GM23338 (cell line): ENCODE data around the gene NEK11. TPM values are rescaled to one million over a fixed set of nuclear protein-coding genes. Genes with fewer than 3 reads are reported as not detected.
A peak's percentile ranks its signal among the peaks of the same experiment; 100 is the strongest.

Source experiments
- ATAC-seq: fragments of 200-7000 bp; cut with Tn5 transposase; 3 replicates; pipeline ENCODE4 v1.9.1; 2020
- DNase-seq: peaks from one replicate; pipeline ENCODE4 v3.0.0-alpha.2; 2015; ENCODE audit warnings: low spot score
- H2AFZ ChIP-seq: fragments of 200-600 bp; sonication (generic); 2 replicates; pipeline ENCODE4 v1.8.0; 2016; ENCODE audit warnings: antibody characterized with exemption, mild to moderate bottlenecking, moderate library complexity
- H3F3A ChIP-seq: fragments of 200-600 bp; sonication (generic); replicated peaks from 2 replicates; pipeline ENCODE4 v1.8.0; 2017; ENCODE audit warnings: antibody characterized with exemption, mixed run types, low read depth
- H3K27ac ChIP-seq: fragments of 200-600 bp; sonication (generic); 2 replicates; pipeline ENCODE4 v1.6.1; 2016; ENCODE audit warnings: low read depth
- H3K27me3 ChIP-seq: fragments of 200-600 bp; sonication (generic); 2 replicates; pipeline ENCODE4 v1.8.0; 2016; ENCODE audit warnings: mild to moderate bottlenecking, mixed run types, moderate library complexity; ENCODE audit not compliant: insufficient read depth
- H3K36me3 ChIP-seq: fragments of 200-600 bp; sonication (generic); 2 replicates; pipeline ENCODE4 v1.8.0; 2016; ENCODE audit warnings: mild to moderate bottlenecking; ENCODE audit not compliant: insufficient read depth
- H3K4me1 ChIP-seq: fragments of 200-600 bp; sonication (generic); 2 replicates; pipeline ENCODE4 v1.8.0; 2016; ENCODE audit warnings: mild to moderate bottlenecking, moderate library complexity; ENCODE audit not compliant: insufficient read depth
- H3K4me2 ChIP-seq: fragments of 200-600 bp; sonication (generic); 2 replicates; pipeline ENCODE4 v1.7.1; 2017; ENCODE audit warnings: mixed run types
- H3K4me3 ChIP-seq: fragments of 200-600 bp; sonication (generic); 2 replicates; pipeline ENCODE4 v1.6.1; 2016; ENCODE audit warnings: mixed run types
- H3K79me2 ChIP-seq: fragments of 200-600 bp; sonication (generic); replicated peaks from 2 replicates; pipeline ENCODE4 v1.8.0; 2017; ENCODE audit warnings: mild to moderate bottlenecking; ENCODE audit not compliant: insufficient read depth
- H3K9me2 ChIP-seq: fragments of 200-600 bp; sonication (generic); 2 replicates; pipeline ENCODE4 v1.8.0; 2017; ENCODE audit not compliant: insufficient read depth
- H4K20me1 ChIP-seq: fragments of 200-600 bp; sonication (generic); replicated peaks from 2 replicates; pipeline ENCODE4 v1.8.0; 2017; ENCODE audit warnings: mild to moderate bottlenecking; ENCODE audit not compliant: insufficient read depth
- H3K27ac Mint-ChIP-seq: 2 replicates; pipeline ENCODE4 v1.8.0; 2020; ENCODE audit warnings: inconsistent platforms, mild to moderate bottlenecking, moderate library complexity, mixed read lengths
- H3K27me3 Mint-ChIP-seq: 3 replicates; pipeline ENCODE4 v1.8.0; 2022; ENCODE audit warnings: low read depth, mild to moderate bottlenecking, moderate library complexity, mixed read lengths, inconsistent platforms; ENCODE audit not compliant: insufficient read depth, poor library complexity
- H3K36me3 Mint-ChIP-seq: 3 replicates; pipeline ENCODE4 v1.8.0; 2021; ENCODE audit warnings: low read depth, mild to moderate bottlenecking, inconsistent platforms, moderate library complexity, mixed read lengths
- H3K4me1 Mint-ChIP-seq: 3 replicates; pipeline ENCODE4 v1.8.0; 2020; ENCODE audit warnings: mild to moderate bottlenecking, inconsistent platforms, mixed read lengths
- H3K4me3 Mint-ChIP-seq: 3 replicates; pipeline ENCODE4 v1.8.0; 2021; ENCODE audit warnings: moderate library complexity, mild to moderate bottlenecking, inconsistent platforms, mixed read lengths
- H3K9me3 Mint-ChIP-seq: 3 replicates; pipeline ENCODE4 v1.8.0; 2020; ENCODE audit warnings: moderate library complexity, mild to moderate bottlenecking, inconsistent platforms, mixed read lengths
- CREB1 ChIP-seq: fragments of 250-450 bp; sonication (Bioruptor Pico); IDR thresholded peaks from 2 replicates; pipeline ENCODE4 v1.5.0; 2020; ENCODE audit warnings: low read depth, mild to moderate bottlenecking, moderate library complexity
- CTCF ChIP-seq, 2 experiments: fragments of 200-600 bp in 1 of 2; sonication (generic) in 1 of 2; conservative IDR thresholded peaks; 2 replicates each; pipeline versions ENCODE4 v1.5.1 to v1.6.1; 2016 to 2017; ENCODE audit warnings: antibody characterized with exemption in 2 of 2, low read depth in 2 of 2, mild to moderate bottlenecking in 2 of 2, moderate library complexity in 1 of 2
- ETS1 ChIP-seq: IDR thresholded peaks from 2 replicates; pipeline ENCODE4 v1.6.1; 2016; ENCODE audit warnings: antibody characterized with exemption
- EZH2 ChIP-seq: fragments of 200-600 bp; sonication (generic); IDR thresholded peaks from one replicate; pipeline ENCODE4 v1.8.0; 2017; ENCODE audit warnings: antibody characterized with exemption, mild to moderate bottlenecking, low read depth; ENCODE audit not compliant: unreplicated experiment
- EZH2phosphoT487 ChIP-seq: fragments of 200-600 bp; sonication (generic); IDR thresholded peaks from one replicate; pipeline ENCODE4 v1.8.1; 2018; ENCODE audit warnings: antibody characterized with exemption; ENCODE audit not compliant: unreplicated experiment
- JUNB ChIP-seq: IDR thresholded peaks from one replicate; pipeline ENCODE4 v1.6.1; 2016; ENCODE audit warnings: antibody characterized with exemption; ENCODE audit not compliant: unreplicated experiment
- NANOG ChIP-seq: IDR thresholded peaks from 2 replicates; pipeline ENCODE4 v1.6.1; 2016; ENCODE audit warnings: antibody characterized with exemption, borderline replicate concordance
- POLR2AphosphoS5 ChIP-seq: IDR thresholded peaks from 2 replicates; pipeline ENCODE4 v1.6.1; 2016; ENCODE audit warnings: antibody characterized with exemption, low read depth
- REST ChIP-seq: IDR thresholded peaks from one replicate; pipeline ENCODE4 v1.6.1; 2018; ENCODE audit warnings: antibody characterized with exemption; ENCODE audit not compliant: unreplicated experiment
- STAT1 ChIP-seq: IDR thresholded peaks from one replicate; pipeline ENCODE4 v1.6.1; 2016; ENCODE audit warnings: antibody characterized with exemption; ENCODE audit not compliant: unreplicated experiment
- ZNF114 ChIP-seq: fragments of 250-450 bp; sonication (Bioruptor Pico); IDR thresholded peaks from 2 replicates; pipeline ENCODE4 v1.5.0; 2020; ENCODE audit warnings: mild to moderate bottlenecking, moderate library complexity
- ZNF331 ChIP-seq: fragments of 250-450 bp; sonication (Bioruptor Pico); IDR thresholded peaks from 2 replicates; pipeline ENCODE4 v1.5.0; 2020; ENCODE audit warnings: low read depth, mild to moderate bottlenecking, moderate library complexity
- ZNF462 ChIP-seq: fragments of 250-450 bp; sonication (Bioruptor Pico); IDR thresholded peaks from 2 replicates; pipeline ENCODE4 v1.5.0; 2020; ENCODE audit warnings: mild to moderate bottlenecking, moderate library complexity
- polyA plus RNA-seq: library from polyadenylated mRNA; unstranded; fragments of >200 nt; fragmentation: Nextera tagmentation; extraction: Ambion mirVana; gene quantifications from 2 replicates; pipeline ENCODE4 v1.2.1, GENCODE V29; 2016
- total RNA-seq: library from RNA; depleted of rRNA; stranded (reverse); fragments of >200 nt; shearing (Covaris generic); gene quantifications from 2 replicates; pipeline ENCODE4 v1.2.3, GENCODE V29; 2014

The NEK11 gene
- total and polyA plus RNA-seq, 2 experiments from 2014 or later: 0.80 to 1.1 TPM

- DNase-seq: no peak
- H3K36me3 ChIP-seq: no peaks in the 10 kb centered on the region
- no peaks in the 10 kb centered on the region for H3K36me3 Mint-ChIP-seq
- H3K9me2 ChIP-seq: 0 out of 2 replicates have a peak, but pooled peaks cover 4% of the 10 kb centered on the region
- H3K27ac Mint-ChIP-seq: peak overlapping the region; percentile 86
- H3K4me3 Mint-ChIP-seq: no peak overlapping the region
- no peak overlapping the region for H2AFZ ChIP-seq
- ATAC-seq: no peak
- no peak overlapping the region for H3K4me3 ChIP-seq
- no peak overlapping the region for H3K27ac ChIP-seq
- peaks cover 19% of the 10 kb centered on the region for H3K4me1 ChIP-seq
- peaks cover 31% of the 10 kb centered on the region for H3K4me1 Mint-ChIP-seq
- H3K27me3 Mint-ChIP-seq: no peaks in the 10 kb centered on the region
- H3K4me2 ChIP-seq: no peak overlapping the region
- no peaks in the 10 kb centered on the region for H3K27me3 ChIP-seq
- H4K20me1 ChIP-seq: no peaks in the 10 kb centered on the region
- H3F3A ChIP-seq: no peaks in the 10 kb centered on the region
- TF ChIP-seq ZNF114 (CRISPR knock-in tag) (no peak), JUNB (no peak), ETS1 (no peak), ZNF462 (CRISPR knock-in tag) (no peak), REST (no peak), EZH2phosphoT487 (no peak), NANOG (no peak), STAT1 (no peak), ZNF331 (CRISPR knock-in tag) (no peak), CTCF (conservative IDR thresholded peaks at IDR 0.05; ENCODE audit: low read depth in 2 of 2) (no peak), CREB1 (CRISPR knock-in tag) (no peak), EZH2 (no peak), POLR2AphosphoS5 (no peak)
- peaks cover 4% of the 10 kb centered on the region; the same call in 1 of the 3 replicates for H3K9me3 Mint-ChIP-seq
- no peaks in the 10 kb centered on the region for H3K79me2 ChIP-seq
These were observed 323.3 kb downstream of the NEK11 start for GRCh38 chr3:131349946-131350347.
